ENCODE results near the gene KLK3.

KLK3 gene

DNA sequence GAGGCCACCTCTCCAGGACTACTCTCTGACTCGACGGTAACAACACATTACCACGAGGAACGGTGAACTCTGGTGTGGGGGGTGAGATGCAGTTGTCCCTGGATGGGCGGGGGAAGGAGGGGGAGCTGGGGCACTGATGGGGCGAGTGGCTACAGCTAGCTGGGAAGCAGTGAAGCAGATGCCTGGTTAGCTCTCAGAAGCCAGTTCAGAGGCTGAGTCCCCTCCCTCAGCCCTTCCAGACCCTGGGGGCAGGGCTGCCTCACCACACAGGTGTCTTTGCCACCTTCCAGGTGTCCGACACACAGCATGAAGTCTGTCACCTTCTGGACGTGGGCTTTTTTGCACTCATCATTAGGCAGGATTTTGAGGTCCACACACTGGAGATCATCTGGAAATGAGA, 35.1 kb upstream of the KLK3 start:
- TF ChIP-seq TCF12 (IDR thresholded peaks at IDR 0.05; ENCODE audit: low read depth) (no peak), RAD21 (IDR thresholded peaks at IDR 0.05; ENCODE audit: low read depth) (no peak), TAF1 (IDR thresholded peaks at IDR 0.05; ENCODE audit: low read depth) (no peak), FOXM1 (IDR thresholded peaks at IDR 0.05; ENCODE audit: borderline replicate concordance, low read depth) (no peak), TEAD4 (IDR thresholded peaks at IDR 0.05) (no peak), EGR1 (IDR thresholded peaks at IDR 0.05) (no peak), ZBTB7A (IDR thresholded peaks at IDR 0.05; ENCODE audit: low read depth) (no peak), NFIC (IDR thresholded peaks at IDR 0.05) (no peak)
- TF ChIP-seq, protein P1, sequence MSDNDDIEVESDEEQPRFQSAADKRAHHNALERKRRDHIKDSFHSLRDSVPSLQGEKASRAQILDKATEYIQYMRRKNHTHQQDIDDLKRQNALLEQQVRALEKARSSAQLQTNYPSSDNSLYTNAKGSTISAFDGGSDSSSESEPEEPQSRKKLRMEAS (IDR thresholded peaks at IDR 0.05) = no peak
- TF ChIP-seq, protein P2, sequence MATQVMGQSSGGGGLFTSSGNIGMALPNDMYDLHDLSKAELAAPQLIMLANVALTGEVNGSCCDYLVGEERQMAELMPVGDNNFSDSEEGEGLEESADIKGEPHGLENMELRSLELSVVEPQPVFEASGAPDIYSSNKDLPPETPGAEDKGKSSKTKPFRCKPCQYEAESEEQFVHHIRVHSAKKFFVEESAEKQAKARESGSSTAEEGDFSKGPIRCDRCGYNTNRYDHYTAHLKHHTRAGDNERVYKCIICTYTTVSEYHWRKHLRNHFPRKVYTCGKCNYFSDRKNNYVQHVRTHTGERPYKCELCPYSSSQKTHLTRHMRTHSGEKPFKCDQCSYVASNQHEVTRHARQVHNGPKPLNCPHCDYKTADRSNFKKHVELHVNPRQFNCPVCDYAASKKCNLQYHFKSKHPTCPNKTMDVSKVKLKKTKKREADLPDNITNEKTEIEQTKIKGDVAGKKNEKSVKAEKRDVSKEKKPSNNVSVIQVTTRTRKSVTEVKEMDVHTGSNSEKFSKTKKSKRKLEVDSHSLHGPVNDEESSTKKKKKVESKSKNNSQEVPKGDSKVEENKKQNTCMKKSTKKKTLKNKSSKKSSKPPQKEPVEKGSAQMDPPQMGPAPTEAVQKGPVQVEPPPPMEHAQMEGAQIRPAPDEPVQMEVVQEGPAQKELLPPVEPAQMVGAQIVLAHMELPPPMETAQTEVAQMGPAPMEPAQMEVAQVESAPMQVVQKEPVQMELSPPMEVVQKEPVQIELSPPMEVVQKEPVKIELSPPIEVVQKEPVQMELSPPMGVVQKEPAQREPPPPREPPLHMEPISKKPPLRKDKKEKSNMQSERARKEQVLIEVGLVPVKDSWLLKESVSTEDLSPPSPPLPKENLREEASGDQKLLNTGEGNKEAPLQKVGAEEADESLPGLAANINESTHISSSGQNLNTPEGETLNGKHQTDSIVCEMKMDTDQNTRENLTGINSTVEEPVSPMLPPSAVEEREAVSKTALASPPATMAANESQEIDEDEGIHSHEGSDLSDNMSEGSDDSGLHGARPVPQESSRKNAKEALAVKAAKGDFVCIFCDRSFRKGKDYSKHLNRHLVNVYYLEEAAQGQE (IDR thresholded peaks at IDR 0.05; ENCODE audit: low read depth) = no peak
- TF ChIP-seq, protein P3, sequence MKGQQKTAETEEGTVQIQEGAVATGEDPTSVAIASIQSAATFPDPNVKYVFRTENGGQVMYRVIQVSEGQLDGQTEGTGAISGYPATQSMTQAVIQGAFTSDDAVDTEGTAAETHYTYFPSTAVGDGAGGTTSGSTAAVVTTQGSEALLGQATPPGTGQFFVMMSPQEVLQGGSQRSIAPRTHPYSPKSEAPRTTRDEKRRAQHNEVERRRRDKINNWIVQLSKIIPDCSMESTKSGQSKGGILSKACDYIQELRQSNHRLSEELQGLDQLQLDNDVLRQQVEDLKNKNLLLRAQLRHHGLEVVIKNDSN (IDR thresholded peaks at IDR 0.05) = no peak

DNA sequence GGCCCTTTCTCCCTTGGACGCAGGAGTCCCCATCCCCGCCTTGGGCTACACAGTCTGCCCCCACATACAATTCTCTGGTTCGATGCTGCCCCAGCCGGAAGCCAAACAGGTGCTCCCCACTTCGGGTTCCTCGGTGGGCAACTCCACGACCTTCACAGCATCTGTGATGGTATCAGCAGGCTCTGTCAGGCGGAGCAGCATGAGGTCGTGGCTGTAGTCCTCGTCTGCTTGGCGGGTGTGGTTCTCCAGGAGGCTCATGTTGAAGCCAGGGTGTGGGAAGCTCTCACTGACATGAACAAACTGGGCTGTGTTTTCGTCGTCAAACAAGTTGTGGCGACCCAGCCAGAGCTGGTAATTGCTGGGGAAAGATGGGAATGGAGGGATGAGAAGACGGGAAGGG, 34.6 kb upstream of the KLK3 start:
- no peak for TF ChIP-seq RAD21 (IDR thresholded peaks at IDR 0.05; ENCODE audit: low read depth)
- TF ChIP-seq, protein P2 (IDR thresholded peaks at IDR 0.05; ENCODE audit: low read depth) = no peak
- TF ChIP-seq TEAD4 (IDR thresholded peaks at IDR 0.05) = no peak
- no peak for TF ChIP-seq ZBTB7A (IDR thresholded peaks at IDR 0.05; ENCODE audit: low read depth)
- TF ChIP-seq TCF12 (IDR thresholded peaks at IDR 0.05; ENCODE audit: low read depth) = no peak
- TF ChIP-seq, protein P1 (IDR thresholded peaks at IDR 0.05) = no peak
- TF ChIP-seq FOXM1 (IDR thresholded peaks at IDR 0.05; ENCODE audit: borderline replicate concordance, low read depth) = no peak
- TF ChIP-seq EP300 (IDR thresholded peaks at IDR 0.05; ENCODE audit: borderline replicate concordance) = no peak
- TF ChIP-seq, protein P3 (IDR thresholded peaks at IDR 0.05) = no peak
- no peak for TF ChIP-seq NFIC (IDR thresholded peaks at IDR 0.05)
- no peak for TF ChIP-seq TAF1 (IDR thresholded peaks at IDR 0.05; ENCODE audit: low read depth)

DNA sequence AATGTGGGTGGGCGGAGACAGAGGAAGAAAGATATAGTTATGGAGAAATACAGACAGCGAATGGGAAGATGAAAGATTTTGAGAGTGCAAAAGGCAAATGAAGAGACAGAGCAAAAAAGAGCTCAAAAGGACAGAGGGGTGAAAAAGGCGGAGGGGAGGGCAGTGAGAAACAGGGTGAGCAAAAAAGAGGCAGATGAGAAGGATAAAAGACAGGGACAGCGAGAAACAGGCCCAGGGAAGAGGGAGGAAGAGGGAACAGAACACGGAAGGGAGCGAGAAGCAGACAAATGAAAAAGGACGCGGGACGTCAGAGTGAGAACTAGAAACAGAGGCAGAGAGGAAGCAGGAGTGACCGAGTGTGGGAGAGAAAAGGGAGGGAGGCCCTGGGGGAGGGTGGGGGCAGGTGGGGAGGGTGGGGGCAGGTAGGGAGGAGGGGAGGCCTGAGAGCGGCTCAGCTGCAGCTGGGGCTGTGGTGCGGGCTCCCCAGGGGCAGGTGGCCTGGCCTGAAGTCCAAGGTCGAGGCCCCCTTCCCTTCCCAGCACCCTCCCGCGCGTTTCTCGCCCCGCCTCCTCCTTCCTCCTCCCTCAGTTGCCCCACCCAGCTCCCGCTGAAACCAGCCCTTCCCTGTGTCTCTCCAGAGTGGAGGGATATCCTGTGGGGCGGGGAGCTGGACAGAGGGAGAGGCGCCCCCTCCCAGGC, 34.0 kb upstream of the KLK3 start:
- TF ChIP-seq NFIC (IDR thresholded peaks at IDR 0.05) = no peak
- TF ChIP-seq TAF1 (IDR thresholded peaks at IDR 0.05; ENCODE audit: low read depth) = no peak
- no peak for TF ChIP-seq YY1 (IDR thresholded peaks at IDR 0.05; ENCODE audit: low read depth)
- no peak for TF ChIP-seq CEBPB (IDR thresholded peaks at IDR 0.05)
- TF ChIP-seq, protein P3 (IDR thresholded peaks at IDR 0.05) = no peak
- TF ChIP-seq RAD21 (IDR thresholded peaks at IDR 0.05; ENCODE audit: low read depth) = no peak
- TF ChIP-seq ZBTB7A (IDR thresholded peaks at IDR 0.05; ENCODE audit: low read depth) = no peak
- TF ChIP-seq, protein P2 (IDR thresholded peaks at IDR 0.05; ENCODE audit: low read depth) = no peak

DNA sequence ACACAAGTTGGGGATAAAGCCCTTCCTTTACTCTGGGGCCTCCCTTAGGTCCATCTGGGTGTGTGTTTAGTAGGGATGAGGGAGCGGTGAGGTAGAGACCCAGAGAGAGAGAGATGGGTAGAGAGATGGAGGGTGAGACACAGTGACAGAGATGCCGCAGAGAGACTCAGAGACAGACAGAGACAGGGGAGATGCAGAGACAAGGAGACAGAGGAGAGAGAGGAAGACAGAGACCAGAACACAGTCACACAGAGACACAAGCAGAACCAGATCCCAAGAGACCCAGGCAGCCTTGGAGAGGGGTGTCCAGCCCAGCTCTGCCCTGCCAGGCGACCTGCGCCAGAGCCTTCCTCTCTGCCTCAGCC, 33.5 kb upstream of the KLK3 start:
- TF ChIP-seq TEAD4 (IDR thresholded peaks at IDR 0.05) = no peak
- TF ChIP-seq, protein P2 (IDR thresholded peaks at IDR 0.05; ENCODE audit: low read depth) = no peak
- TF ChIP-seq, protein P1 (IDR thresholded peaks at IDR 0.05) = no peak
- no peak for TF ChIP-seq RAD21 (IDR thresholded peaks at IDR 0.05; ENCODE audit: low read depth)
- no peak for TF ChIP-seq TCF12 (IDR thresholded peaks at IDR 0.05; ENCODE audit: low read depth)
- TF ChIP-seq YY1 (IDR thresholded peaks at IDR 0.05; ENCODE audit: low read depth) = no peak
- no peak for TF ChIP-seq NFIC (IDR thresholded peaks at IDR 0.05)
- TF ChIP-seq CEBPB (IDR thresholded peaks at IDR 0.05) = no peak
- TF ChIP-seq FOXM1 (IDR thresholded peaks at IDR 0.05; ENCODE audit: borderline replicate concordance, low read depth) = no peak
- TF ChIP-seq CREB1 (IDR thresholded peaks at IDR 0.05; ENCODE audit: low read depth) = no peak

Data from Ishikawa (cell line).